Measurements from ENCODE around the gene MTG1.

MTG1 gene

DNA sequence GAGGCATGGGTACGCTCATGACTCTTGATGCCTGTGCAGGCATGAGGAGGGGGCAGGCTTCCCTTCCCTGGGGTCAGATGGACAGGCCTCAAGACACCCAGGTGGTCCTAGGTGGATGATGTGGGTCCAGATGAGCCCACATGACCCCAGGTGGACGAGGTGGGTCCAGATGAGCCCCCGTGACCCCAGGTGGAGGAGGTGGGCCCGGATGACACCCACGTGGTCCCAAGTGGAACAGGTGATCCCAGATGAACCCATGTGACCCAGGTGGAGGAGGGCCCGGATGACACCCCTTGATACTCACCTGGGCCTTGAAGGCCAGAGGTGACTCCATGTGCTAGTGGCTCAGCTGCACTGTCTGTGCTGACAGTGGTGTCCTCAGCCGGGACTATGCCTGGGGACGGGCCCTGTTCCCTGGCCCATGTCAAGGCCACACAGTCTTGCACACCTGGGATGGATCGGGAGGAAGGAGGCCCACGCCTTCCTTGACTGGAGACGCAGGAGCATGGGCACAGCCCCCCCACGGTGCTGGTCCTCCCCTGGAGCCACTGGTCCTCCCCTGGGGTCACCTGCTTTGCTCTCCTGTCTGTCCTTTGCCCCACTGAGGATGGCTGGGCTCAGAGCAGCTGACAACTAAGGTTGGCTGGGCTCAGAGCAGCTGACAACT lies 43.5 kb upstream of the MTG1 start:
- in situ Hi-C loops (cut with HindIII; ENCODE audit: low sequenced_read_pairs): no loop called here
- H3K4me3 ChIP-seq (ENCODE audit: low read depth, low read length): no peak overlapping the region
- no peak for DNase-seq (ENCODE audit: low read depth, low spot score)
- TF ChIP-seq, protein P1, sequence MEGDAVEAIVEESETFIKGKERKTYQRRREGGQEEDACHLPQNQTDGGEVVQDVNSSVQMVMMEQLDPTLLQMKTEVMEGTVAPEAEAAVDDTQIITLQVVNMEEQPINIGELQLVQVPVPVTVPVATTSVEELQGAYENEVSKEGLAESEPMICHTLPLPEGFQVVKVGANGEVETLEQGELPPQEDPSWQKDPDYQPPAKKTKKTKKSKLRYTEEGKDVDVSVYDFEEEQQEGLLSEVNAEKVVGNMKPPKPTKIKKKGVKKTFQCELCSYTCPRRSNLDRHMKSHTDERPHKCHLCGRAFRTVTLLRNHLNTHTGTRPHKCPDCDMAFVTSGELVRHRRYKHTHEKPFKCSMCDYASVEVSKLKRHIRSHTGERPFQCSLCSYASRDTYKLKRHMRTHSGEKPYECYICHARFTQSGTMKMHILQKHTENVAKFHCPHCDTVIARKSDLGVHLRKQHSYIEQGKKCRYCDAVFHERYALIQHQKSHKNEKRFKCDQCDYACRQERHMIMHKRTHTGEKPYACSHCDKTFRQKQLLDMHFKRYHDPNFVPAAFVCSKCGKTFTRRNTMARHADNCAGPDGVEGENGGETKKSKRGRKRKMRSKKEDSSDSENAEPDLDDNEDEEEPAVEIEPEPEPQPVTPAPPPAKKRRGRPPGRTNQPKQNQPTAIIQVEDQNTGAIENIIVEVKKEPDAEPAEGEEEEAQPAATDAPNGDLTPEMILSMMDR (IDR thresholded peaks at IDR 0.05; ENCODE audit: low read depth, low read length): no peak

DNA sequence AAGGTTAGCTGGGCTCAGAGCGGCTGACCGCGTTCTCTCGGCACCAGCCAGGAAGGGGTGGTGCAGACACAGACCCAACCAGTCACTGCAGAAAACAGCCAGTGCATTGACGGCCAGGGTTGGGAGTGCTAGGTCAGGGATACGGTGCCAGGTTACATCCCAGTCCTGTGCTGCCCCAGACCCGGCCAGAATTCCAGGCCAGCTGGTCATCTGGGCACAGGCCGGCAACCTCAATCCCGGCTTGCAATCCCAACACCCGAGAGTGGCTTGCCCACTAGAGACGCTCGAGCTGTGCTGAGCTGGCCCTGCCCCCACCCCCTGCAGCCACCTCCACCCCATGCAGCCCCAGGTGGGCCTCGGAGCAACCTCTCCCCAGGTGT lies 43.0 kb upstream of the MTG1 start:
- in situ Hi-C loops (cut with HindIII; ENCODE audit: low sequenced_read_pairs): no loop called here
- TF ChIP-seq, protein P1 (IDR thresholded peaks at IDR 0.05; ENCODE audit: low read depth, low read length): no peak
- no peak overlapping the region for H3K4me3 ChIP-seq (ENCODE audit: low read depth, low read length)
- DNase-seq (ENCODE audit: low read depth, low spot score): no peak

DNA sequence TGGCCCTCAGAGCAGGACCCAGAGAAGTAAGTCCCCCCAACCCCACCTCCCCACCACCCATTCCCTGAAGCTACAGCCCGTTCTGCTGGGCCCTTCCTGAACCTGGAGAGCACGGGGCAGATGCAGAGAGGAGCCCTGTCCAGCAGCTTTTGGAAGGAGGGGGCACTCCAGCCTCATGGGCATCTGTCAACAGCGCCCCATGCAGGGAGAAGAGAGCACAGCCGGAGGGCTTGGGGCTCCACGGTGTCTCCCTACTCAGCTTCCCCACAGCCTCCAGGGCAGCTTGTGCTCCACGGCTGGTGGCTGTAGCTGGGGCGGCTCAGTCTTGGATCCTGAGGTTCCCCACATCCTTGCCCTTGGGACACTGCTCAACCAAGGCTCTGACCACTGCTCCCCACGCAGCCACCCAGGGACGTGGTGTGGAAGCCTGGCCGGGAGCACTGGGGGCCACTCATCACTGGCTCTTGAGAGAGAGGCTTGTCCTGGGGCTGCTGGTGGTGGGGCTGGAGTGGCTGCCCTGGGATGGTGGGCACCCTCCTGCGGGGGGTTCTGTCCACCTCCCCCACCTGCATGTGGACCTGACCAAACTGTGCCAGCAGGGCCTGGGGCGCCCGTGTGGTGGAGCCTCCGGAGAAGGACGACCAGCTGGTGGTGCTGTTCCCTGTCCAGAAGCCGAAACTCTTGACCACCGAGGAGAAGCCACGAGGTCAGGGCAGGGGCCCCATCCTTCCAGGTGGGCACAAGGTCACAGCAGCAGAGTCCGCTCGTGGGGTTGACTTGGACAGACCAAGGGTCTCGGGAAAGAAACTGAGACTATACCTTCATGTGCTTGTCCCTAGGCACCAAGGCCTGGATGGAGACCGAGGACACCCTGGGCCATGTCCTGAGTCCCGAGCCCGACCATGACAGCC lies 42.3 kb upstream of the MTG1 start:
- in situ Hi-C loops (cut with HindIII; ENCODE audit: low sequenced_read_pairs): no loop called here
- TF ChIP-seq, protein P1 (IDR thresholded peaks at IDR 0.05; ENCODE audit: low read depth, low read length): no peak
- no peak for DNase-seq (ENCODE audit: low read depth, low spot score)
- no peak overlapping the region for H3K4me3 ChIP-seq (ENCODE audit: low read depth, low read length)

DNA sequence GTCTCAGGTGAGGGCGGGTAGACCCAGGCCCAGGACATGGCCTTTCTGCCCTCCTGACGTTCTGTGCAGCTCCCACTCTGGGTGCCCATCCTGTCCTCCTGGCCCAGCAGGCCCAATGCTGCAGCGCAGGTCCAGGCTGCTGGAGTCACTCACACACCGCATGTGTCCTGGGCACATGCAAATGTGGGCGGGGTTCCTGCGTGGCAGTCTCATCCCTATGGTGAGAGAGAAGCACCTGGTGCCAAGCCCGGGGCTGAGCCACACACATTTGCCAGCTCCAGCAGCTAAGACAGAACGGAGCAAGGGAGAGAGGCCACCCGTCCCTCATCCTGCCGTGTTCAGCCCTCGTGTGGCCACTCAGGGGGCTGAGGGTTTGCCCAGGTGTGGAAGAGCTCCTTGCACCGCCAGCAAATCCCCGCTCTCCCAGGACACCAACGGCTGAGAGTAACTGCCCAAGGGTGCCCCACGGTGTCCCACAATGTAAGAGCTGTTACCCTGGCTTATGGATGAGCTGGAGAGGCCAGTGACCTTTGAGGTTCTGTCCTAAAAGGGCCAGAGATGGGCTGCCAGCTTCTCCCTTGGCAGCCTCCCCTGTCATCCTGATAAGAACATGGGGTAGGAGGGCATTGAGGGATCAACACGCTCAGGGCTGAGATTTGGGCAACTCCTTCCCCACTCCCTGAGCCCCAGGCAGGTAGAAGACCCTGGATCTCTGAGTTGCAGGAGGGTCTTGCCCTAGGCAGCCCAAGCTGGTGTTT lies 40.6 kb upstream of the MTG1 start:
- no peak overlapping the region for H3K4me3 ChIP-seq (ENCODE audit: low read depth, low read length)
- no peak for DNase-seq (ENCODE audit: low read depth, low spot score)
- TF ChIP-seq, protein P1 (IDR thresholded peaks at IDR 0.05; ENCODE audit: low read depth, low read length): no peak
- in situ Hi-C loops (cut with HindIII; ENCODE audit: low sequenced_read_pairs): no loop called here

DNA sequence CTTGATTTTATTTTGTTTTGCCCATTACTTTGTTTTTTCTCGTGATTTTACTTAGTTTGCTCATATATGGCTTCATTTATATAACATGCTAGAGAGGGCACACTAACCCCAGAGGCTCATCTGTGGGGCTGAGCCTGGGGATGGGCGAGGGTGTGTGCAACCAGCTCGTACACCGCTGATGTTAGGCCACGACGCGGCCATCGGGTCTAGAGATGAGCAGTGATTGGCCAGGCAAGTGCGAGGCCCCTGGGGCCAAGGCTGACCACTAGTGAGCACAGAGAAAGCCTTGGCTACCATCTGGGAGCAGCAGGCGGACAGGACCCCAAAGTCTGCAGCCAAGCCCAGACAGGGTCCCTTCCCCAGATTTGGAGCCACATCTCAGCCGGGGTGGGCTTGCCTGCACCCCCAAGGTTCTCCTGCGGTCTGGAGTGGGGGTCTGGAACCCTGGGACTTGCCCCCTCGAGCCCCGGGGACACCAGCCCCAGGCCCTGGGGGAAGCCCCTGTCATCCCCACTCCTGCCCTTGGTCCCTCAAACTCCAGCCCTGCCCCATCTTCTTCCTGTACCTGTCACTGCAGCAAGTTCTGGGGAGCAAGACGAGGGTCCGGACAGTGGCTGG lies 39.9 kb upstream of the MTG1 start:
- no peak overlapping the region for H3K4me3 ChIP-seq (ENCODE audit: low read depth, low read length)
- in situ Hi-C loops (cut with HindIII; ENCODE audit: low sequenced_read_pairs): no loop called here
- no peak for DNase-seq (ENCODE audit: low read depth, low spot score)
- TF ChIP-seq, protein P1 (IDR thresholded peaks at IDR 0.05; ENCODE audit: low read depth, low read length): no peak

DNA sequence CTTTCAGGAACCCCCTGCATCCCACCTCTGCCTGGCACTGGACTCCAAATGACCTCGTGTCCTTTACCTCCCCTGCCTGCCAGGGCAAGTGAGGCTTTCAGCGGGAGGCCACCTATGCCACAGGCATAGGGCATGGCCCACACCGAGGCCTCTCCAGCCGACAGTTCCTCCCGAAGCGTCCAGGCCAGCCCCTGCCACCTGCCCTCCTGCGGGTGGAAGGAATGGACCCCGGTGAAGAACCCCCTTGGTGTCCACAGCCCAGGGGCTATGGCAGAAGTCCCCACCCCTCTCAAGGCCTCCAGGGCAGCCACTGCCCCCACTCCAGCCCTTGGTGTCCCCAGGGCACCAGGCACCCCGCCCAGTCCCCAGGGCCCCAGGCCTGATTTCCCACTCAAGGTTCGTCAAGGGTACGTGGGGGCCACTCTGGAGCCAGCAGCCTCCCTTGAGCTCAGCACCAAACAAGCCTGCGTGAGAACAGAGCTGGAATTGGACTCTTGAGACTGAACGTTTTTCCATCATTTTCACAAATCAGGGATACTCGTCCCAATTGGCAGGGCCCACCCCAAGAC lies 39.2 kb upstream of the MTG1 start:
- TF ChIP-seq, protein P1 (IDR thresholded peaks at IDR 0.05; ENCODE audit: low read depth, low read length): no peak
- H3K4me3 ChIP-seq (ENCODE audit: low read depth, low read length): no peak overlapping the region
- no peak for DNase-seq (ENCODE audit: low read depth, low spot score)
- in situ Hi-C loops (cut with HindIII; ENCODE audit: low sequenced_read_pairs): no loop called here
